Superior temporal gyrus (tissue), 1 donor: Measurements from ENCODE around the gene GSTM4.
"Not testable (repeated sequence)": the region's sequence is repeated elsewhere in the genome, so short reads cannot be mapped to it uniquely, and the experiment has no call there.

Experiments
- DNase-seq: peaks from one replicate; pipeline ENCODE4 v3.0.0-alpha.2; 2016; ENCODE audit errors: extremely low spot score

GSTM4 gene

DNA sequence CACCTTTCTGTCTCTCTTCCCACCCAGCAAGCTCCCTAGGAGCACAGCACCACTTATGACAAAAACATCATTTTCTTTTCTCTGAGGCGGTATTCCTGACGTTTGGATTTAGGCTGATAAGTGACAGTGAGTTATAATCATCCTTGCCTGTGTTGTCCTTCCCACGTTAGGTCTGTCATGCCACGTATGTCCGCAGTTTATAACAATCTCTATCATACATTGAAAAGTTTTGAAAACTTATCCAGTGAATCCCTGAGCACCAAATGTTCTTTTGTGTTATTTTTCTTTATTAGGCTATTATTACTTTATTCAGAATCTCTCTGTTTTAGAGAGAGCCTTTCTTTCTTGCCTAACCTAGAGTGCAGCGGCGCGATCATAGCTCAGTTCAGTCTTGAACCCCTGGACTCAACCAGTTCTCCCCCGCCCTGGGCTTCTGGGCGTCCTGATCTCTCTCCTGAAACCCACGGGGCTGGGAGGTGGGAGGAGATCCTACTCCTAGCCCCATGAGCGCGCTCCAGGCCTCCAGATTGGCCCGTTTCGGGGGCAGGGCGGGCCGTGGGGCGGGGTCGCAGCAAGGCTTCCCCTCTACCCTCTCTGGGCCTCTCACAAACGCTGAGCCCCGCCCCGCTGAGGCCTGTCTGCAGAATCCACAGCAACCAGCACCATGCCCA, 11.7 kb downstream of the GSTM4 start, which contains the start of gene GSTM2:
GSTM2 (plus strand) TSS at position 606 of the 671 bp plus-strand sequence; CDS start at position 665, 59 bp downstream.
- DNase-seq = peak; percentile 55

DNA sequence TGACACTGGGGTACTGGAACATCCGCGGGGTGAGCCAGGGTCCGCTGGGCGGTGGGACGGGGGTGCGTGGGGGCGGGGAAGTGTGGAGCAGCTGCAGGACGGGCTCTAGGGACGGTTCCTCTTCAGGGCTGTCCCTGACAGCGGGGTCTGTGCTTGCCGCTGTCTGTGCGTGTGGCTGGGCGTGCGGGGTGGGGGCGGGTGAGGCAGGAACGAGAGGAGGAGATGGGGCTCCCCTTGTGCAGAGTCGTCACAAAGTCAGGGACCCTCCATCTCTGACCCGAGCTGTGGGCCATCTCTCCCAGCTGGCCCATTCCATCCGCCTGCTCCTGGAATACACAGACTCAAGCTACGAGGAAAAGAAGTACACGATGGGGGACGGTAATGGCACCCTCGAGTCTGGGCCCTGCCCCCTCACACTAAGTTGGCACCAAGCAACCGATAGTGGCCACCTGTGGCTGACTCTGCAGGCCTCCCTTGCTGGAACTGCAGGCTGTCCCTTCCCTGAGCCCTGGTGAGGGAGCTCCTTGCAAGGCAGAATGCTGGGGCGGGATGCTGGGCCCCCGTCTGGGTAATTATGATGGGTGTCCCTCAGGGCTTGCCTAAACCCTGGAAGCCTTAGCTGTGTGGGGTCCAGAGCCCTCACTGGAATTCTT, 12.3 kb downstream of the GSTM4 start:
- peak; percentile 3 for DNase-seq

DNA sequence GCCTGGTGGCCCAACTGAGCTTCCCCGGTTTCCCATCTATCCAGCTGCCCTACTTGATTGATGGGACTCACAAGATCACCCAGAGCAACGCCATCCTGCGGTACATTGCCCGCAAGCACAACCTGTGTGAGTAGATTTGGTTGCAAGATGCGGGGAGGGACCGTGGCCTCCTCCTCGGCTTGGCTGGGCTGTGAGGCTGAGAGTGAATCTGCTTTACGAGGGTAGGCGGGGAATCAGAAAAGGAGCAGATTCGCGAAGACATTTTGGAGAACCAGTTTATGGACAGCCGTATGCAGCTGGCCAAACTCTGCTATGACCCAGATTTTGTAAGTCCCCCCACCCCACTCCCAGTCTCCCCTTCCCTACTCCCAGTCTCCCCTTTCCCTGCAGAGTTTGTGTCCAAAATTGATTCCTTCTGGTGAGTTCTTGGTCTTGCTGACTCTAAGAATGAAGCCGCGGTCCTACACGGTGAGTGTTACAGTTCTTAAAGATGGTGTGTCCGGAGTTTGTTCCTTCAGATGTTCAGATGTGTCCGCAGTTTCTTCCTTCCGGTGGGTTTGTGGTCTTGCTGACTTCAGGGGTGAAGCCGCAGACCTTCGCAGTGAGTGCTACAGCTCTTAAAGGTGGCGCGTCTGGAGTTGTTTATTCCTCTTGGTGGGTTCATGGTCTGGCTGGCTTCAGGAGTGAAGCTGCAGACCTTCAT, 13.5 kb downstream of the GSTM4 start:
- peak; percentile 1 for DNase-seq

DNA sequence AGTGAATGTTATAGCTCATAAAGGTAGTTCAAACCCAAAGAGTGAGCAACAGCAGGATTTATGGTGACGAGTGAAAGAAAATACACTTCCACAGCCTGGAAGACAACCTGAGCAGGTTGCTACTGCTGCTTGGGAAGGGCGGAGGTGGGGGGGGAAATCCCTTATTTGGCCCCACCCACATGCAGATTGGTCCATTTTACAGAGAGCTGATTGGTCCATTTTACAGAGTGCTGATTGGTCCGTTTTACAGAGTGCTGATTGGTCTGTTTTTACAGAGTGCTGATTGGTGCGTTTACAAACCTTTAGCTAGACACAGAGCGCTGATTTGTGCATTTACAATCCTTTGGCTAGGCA, 14.0 kb downstream of the GSTM4 start:
- DNase-seq = not testable (repeated sequence)

DNA sequence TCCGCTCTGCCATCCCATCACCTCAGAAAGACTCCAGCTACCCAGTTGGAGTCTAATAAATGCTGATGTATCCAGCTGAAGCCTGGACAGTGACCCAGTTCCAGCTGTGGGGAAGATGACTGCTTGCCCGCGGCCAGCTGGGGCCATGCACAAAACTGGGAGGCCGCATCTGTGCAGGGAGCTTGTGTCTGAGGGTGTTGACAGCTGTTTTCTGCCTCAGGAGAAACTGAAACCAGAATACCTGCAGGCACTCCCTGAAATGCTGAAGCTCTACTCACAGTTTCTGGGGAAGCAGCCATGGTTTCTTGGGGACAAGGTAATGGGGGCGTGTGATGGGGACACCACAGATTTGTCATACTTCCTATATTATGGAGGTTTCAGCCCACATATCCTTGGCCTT, 15.2 kb downstream of the GSTM4 start:
- DNase-seq = no peak

DNA sequence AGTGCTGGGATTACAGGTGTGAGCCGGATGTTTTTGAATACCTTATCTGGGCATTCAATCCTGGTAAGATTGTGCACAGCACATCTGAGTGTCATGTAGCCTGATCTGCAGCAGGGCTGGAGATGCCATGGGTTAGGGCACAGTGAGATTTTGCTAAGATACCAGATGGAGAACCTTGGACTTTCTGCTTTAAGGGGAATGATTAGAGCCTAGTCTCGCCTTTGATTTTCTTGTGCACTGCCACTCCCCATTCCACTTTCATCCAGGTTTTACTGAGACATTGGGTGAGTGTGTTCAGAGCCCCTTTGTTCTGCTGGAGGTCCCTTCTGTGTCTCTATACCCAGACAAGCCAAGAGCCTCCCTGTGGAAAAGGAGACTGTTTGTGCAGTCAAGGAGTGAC, 18.0 kb downstream of the GSTM4 start:
- DNase-seq = not testable (repeated sequence)

DNA sequence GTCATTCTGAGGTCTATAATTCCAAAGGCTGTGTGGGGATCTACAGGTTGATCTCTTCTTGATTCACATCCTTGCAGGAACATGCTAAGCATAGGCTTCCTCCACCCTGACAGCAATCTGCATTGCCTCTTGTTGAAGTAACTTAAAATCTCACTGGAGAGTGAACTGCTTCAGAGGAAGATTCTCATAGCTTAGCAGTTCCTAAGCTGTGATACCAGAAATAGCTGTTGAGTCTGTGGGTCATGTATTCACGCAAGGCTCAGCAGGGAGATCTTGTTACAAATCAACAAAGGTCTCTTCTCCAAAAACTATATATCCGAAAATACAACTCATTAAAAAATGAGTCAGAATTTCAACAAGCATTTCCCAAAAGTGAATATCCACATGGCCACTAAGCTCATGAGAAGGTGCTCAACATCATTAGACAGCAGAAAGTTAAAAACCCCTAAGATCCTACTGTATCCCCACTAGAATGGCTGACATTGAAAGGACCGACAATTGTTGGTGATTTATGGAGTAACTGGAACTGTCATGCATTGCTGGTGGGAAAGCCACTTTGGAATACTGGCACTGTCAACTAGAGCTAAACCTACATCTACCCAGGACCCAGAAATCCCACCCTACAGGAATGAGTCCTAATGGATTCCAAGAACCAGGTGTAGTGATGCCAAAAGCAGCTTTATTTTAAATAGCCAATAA, 20.9 kb downstream of the GSTM4 start:
- peak; percentile 1 for DNase-seq

DNA sequence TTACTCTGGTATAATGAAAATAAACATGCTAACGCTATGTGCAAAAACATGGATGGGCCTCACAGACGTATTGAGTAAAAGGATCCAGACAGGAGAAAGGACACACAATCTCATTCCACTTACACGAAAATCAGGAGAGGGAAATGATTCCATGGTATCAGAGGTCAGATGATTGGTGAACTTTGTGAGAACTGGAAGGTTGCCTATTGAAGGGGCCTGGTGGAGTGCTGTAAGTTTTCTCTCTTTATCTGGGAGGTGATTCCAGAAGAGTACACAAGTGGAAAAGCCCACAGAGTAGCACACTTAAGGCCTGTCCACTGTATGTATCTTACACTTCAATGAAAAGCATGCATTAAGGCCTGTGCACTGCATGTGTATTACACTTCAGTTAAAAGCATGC, 21.6 kb downstream of the GSTM4 start:
- peak; percentile 3 for DNase-seq

DNA sequence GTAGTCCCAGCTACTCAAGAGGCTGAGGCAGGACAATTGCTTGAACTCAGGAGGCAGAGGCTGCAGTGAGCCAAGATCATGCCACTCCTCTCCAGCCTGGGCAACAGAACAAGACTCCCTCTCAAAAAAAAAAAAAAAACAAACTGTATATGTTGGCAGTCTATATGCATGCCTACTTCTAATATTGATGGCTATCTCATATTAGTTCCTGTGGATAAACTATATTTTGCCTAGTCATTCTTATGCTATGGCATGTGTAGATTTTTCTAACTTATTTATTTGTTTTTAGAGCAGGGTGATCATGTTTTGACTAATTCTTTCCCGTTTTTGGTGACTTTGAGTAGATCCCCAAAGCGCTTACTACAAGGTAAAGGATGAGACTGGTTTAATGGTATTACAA, 22.7 kb downstream of the GSTM4 start:
- not testable (repeated sequence) for DNase-seq

DNA sequence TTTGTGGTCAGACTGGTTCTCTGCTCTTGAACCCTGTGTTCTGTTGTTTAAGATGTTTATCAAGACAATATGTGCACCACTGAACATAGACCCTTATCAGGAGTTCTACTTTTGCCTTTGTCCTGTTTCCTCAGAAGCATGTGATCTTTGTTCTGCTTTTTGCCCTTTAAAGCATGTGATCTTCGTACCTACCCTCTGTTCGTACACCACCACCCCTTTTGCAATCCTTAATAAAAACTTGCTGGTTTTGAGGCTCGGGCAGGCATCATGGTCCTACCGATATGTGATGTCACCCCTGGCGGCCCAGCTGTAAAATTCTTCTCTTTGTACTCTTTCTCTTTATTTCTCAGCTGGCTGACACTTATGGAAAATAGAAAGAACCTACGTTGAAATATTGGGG, 28.9 kb downstream of the GSTM4 start:
- not testable (repeated sequence) for DNase-seq

DNA sequence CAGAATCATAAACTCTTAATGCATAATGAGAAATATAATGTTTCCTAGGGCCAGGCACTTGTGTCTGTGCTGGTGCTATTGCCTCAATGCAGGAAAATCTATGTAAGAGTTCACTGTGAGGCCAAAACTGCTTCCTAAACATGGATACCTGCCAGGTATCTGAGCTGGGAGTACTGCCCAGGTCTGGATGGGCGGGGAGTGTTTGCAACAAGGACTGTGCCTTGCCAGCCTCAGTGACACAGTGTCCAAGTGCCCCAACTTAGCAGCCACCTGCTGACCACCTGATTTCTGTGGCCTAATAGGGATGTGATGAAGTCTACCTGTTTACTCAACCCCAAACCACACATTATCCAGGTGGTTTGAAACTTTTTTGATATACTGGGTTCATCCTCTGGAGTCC, 29.5 kb downstream of the GSTM4 start:
- DNase-seq = not testable (repeated sequence)

DNA sequence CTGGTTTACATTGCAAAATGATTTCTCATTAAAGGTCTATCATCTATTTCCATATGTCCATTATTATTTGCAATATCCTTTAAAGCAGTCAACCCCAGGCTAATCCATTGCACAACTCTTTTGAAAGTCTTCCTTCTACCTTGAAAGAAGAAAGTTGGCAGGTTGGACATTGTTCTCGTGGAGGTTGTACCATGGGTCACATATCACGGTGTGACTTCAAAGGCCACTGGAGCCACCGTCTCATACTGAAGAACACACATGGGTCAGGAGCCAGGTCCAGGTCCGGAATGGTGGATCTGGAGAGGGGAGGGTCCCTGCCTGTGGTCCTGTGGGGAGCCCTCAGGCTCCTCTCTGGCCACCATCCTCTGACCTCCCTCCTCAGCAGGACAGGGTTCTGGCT, 30.0 kb downstream of the GSTM4 start:
- DNase-seq = not testable (repeated sequence)

DNA sequence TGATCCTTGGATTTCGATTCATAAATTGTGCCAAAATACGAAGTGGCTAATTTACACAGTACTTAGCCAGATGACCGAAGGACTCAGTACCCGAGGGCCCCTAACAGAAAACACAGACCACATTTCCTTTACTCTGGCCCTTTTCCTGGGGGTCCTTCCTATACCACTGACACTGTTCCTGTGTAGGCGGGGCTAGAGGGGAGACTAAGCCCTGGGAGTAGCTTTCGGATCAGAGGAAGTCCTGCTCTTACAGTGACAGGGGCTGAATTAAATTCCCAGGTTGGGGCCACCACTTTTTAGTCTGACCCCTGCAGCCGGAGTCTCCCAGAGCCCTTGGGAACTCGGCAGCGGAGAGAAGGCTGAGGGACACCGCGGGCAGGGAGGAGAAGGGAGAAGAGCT, 31.2 kb downstream of the GSTM4 start:
- not testable (repeated sequence) for DNase-seq

DNA sequence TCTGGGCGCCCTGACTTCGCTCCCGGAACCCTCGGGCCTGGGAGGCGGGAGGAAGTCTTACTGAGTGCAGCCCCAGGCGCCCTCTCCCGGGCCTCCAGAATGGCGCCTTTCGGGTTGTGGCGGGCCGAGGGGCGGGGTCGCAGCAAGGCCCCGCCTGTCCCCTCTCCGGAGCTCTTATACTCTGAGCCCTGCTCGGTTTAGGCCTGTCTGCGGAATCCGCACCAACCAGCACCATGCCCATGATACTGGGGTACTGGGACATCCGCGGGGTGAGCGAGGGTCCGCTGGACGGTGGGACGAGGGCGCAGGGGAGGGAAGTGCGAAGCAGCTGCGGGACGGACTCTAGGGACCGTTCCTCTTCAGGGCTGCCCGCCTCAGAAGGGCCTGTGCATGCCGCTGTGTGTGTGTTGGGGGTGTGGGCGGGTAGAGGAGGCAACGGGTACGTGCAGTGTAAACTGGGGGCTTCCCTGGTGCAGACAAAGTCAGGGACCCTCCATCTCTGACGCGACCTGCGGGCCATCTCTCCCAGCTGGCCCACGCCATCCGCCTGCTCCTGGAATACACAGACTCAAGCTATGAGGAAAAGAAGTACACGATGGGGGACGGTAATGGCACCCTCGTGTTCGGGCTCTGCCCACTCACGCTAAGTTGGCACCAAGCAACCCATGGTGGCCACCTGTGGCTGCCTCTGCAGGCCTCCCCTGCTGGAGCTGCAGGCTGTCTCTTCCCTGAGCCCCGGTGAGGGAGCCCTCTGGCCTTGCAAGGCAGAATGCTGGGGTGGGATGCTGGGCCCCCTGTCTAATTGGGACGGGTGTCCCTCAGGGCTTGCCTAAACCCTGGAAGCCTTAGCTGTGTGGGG, 32.0 kb downstream of the GSTM4 start, which contains the start of gene GSTM1:
GSTM1 (plus strand) TSS at position 177 of the 859 bp plus-strand sequence; CDS start at position 234, 57 bp downstream.
- no peak for DNase-seq

DNA sequence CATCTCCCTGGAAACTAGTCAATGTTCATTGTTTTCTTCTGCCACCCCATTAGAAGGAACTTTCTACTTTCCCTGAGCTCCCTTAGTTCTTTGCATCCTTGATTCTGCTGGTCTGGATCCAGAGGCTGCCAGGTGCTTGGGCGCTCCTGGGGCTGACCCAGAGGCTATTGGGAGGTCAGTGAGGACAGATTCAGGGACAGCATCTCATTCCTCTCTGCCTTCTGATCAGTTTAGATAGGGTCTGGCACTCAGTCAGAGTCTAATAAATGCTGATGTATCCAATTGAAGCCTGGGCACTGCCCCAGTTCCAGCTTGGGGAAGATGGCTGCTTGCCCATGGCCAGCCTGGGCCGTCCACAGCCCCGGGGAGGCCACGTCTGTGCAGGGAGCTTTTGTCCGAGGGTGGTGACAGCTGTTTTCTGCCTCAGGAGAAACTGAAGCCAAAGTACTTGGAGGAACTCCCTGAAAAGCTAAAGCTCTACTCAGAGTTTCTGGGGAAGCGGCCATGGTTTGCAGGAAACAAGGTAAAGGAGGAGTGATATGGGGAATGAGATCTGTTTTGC, 34.0 kb downstream of the GSTM4 start:
- DNase-seq = no peak

DNA sequence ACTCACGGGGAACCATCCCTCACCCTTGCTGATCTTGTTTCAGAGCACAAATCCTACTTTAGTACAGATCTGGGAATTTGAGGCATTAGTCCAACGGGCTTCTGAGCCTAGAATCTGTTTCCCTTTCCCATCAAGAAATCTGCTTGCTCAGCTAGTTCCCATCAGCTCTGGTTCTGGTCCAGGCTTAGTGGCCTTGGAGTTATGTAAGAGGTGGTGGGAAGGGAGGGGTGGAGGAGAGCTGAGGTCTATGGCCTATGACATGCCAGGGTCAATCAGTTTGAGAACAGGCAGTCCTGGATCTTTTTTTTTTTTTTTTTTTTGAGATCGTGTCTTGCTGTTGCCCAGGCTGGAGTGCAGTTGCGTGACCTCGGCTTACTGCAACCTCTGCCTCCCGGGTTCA, 35.9 kb downstream of the GSTM4 start:
- no peak for DNase-seq

DNA sequence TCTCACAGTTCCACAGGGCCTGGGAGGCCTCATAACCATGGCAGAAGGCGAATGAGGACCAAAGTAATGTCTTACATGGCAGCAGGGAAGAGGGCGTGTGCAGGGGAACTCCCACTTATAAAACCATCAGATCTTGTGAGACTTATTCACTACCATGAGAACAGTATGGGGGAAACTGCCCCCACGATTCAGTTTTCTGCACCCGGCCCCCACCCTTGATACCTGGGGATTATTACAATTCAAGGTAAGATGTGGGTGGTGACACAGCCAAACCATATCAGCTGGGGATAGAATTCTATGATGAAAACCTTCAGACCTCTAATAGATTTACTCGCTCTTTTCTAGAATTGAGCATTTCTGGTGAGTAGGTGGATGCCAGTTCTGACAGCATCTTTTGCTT, 38.5 kb downstream of the GSTM4 start:
- DNase-seq = not testable (repeated sequence)

DNA sequence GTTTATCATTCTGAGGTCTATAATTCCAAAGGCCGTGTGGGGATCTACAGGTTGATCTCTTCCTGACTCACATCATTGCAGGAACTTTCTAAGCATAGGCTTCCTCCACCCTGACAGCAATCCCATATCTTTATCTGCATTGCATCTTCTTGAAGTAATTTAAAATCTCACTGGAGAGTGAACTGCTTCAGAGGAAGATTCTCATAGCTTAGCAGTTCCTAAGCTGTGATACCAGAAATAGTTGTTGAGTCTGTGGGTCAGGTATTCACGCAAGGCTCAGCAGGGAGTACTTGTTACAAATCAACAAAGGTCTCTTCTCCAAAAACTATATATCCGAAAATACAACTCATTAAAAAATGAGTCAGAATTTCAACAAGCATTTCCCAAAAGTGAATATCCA, 39.2 kb downstream of the GSTM4 start:
- not testable (repeated sequence) for DNase-seq

DNA sequence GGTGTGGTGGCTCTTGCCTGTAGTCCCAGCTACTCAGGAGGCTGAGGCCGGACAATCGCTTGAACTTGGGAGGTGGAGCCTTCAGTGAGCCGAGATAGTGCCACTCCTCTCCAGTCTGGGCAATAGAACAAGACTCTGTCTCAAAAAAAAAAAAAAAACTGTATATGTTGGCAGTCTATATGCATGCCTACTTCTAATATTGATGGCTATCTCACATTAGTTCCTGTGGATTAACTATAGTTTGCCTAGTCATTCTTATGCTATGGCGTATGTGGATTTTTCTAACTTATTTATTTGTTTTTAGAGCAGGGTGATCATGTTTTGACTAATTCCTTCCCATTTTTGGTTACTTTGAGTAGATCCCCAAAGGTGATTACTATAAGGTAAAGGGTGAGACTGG, 41.2 kb downstream of the GSTM4 start:
- no peak for DNase-seq

DNA sequence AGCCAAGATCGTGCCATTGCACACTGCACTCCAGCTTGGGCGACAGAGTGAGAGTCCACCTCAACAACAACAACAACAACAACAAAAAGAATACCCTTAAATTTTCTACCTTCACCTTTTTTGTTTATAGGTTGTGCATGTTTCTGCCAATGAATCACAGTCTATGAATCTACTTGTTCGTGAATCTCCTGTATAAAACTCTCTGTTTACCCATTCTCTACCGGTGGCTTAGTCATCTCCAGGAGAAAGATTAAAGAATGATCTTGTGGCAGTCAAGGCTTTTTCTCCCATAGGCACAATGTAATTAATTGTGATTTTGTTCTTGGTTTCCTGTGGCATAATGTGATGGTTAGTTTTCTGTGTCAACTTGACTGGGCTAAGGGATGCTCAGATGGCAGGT, 42.0 kb downstream of the GSTM4 start:
- not testable (repeated sequence) for DNase-seq

DNA sequence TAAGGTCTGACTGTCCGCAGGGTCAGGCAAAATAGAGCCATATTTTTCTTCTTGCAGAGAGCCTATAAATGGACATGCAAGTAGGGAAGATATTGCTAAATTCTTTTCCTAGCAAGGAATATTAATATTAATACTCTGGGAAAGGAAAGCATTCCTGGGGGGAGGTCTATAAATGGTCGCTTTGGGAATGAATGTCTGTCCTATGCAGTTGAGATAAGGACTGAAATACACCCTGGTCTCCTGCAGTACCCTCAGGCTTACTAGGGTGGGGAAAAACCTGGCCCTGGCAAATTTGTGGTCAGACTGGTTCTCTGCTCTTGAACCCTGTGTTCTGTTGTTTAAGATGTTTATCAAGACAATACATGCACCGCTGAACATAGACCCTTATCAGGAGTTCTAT, 47.0 kb downstream of the GSTM4 start:
- DNase-seq = not testable (repeated sequence)
